C4-2B (cell line): ENCODE measurements around the gene AP1AR.

ENCODE experiments used
- H3K27ac ChIP-seq: fragments of 450-650 bp; 2 replicates; pipeline ENCODE4 v1.5.1; 2017
- CTCF ChIP-seq: fragments of 450-650 bp; conservative IDR thresholded peaks from 2 replicates; pipeline ENCODE4 v1.5.1; 2017; ENCODE audit warnings: mild to moderate bottlenecking
- ZFX ChIP-seq: fragments of 450-650 bp; IDR thresholded peaks from 2 replicates; pipeline ENCODE4 v1.6.1; 2017

Gene AP1AR

GRCh38 chr4:112312610-112313239 is 81.1 kb downstream of the AP1AR start:
- no peak overlapping the region for H3K27ac ChIP-seq
- TF ChIP-seq CTCF, result no peak
- TF ChIP-seq ZFX, result no peak

GRCh38 chr4:112315446-112315845 is 83.9 kb downstream of the AP1AR start:
- no peak overlapping the region for H3K27ac ChIP-seq
- no peak for TF ChIP-seq CTCF
- no peak for TF ChIP-seq ZFX

GRCh38 chr4:112316360-112316759 is 84.8 kb downstream of the AP1AR start:
- TF ChIP-seq CTCF (no peak), ZFX (no peak)
- no peak overlapping the region for H3K27ac ChIP-seq

- TF ChIP-seq ZFX, result no peak
- TF ChIP-seq CTCF, result no peak
These were observed 86.9 kb downstream of the AP1AR start for GRCh38 chr4:112318239-112319142.

More at GRCh38 chr4:112318239-112319142, 86.9 kb downstream of the AP1AR start:
- H3K27ac ChIP-seq, result no peak overlapping the region
